DMS153 (cell line): Measurements from ENCODE around the gene PCDHGB6.
"Not testable (repeated sequence)": the region's sequence is repeated elsewhere in the genome, so short reads cannot be mapped to it uniquely, and the experiment has no call there.

ENCODE experiments used
- DNase-seq: peaks from one replicate; lab custom pipeline; 2025; lab: John Stamatoyannopoulos, UW

The PCDHGB6 gene

DNA sequence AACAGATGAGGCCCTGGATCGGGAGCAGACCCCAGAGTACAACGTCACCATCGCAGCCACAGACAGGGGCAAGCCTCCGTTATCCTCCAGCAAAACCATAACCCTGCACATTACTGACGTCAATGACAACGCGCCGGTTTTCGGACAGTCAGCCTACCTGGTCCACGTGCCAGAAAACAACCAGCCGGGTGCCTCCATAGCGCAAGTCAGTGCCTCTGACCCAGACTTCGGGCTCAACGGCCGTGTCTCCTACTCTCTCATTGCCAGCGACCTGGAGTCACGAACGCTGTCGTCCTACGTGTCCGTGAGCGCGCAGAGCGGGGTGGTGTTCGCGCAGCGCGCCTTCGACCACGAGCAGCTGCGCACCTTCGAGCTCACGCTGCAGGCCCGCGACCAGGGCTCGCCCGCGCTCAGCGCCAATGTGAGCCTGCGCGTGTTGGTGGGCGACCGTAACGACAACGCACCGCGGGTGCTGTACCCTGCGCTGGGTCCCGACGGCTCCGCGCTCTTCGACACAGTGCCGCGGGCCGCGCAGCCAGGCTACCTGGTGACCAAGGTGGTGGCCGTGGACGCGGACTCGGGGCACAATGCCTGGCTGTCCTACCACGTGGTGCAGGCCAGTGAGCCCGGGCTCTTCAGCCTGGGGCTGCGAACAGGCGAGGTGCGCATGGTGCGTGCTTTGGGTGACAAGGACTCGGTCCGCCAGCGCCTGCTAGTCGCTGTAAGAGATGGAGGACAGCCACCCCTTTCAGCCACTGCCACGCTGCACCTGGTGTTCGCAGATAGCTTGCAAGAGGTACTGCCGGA is 11.5 kb downstream of the PCDHGB6 start:
- DNase-seq, result no peak

- no peak for DNase-seq
These were observed 13.2 kb downstream of the PCDHGB6 start, which contains the start of gene PCDHGA11 for GRCh38 chr5:141420855-141421488. PCDHGA11 (plus strand) TSS chr5:141421051; CDS start chr5:141421228, 177 bp downstream.

- DNase-seq, result no peak
These were observed 13.7 kb downstream of the PCDHGB6 start for GRCh38 chr5:141421489-141421855.

DNA sequence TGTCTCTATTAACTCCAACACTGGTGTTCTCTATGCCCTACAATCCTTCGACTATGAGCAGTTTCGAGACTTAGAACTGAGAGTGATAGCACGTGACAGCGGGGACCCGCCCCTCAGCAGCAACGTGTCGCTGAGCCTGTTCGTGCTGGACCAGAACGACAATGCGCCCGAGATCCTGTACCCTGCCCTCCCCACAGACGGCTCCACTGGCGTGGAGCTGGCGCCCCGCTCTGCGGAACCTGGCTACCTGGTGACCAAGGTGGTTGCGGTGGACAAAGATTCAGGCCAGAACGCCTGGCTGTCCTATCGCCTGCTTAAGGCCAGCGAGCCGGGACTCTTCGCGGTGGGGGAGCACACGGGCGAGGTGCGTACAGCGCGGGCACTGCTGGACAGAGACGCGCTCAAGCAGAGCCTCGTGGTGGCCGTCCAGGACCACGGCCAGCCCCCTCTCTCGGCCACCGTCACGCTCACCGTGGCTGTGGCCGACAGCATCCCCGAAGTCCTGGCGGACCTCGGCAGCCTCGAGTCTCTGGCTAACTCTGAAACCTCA is 15.0 kb downstream of the PCDHGB6 start:
- DNase-seq, result no peak

DNA sequence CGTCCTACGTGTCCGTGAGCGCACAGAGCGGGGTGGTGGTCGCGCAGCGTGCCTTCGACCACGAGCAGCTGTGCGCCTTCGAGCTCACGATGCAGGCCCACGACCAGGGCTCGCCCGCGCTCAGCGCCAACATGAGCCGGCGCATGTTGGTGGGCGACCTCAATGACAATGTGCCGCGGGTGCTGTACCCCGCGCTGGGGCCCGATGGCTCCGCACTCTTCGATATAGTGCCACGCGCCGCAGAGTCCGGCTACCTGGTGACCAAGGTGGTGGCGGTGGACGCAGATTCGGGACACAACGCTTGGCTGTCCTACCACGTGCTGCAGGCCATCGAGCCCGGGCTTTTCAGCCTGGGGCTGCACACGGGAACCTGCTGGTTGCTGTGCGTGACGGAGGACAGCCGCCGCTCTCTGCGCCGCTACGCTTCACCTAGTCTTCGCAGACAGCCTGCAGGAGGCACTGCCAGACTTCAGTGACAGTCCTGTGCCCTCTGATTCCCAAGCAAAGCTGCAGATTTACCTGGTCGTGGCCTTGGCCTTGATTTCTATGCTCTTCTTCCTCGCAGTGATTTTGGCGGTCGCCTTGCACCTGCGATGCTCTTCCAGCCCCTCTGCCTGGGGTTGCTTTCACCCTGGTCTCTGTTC is 20.1 kb downstream of the PCDHGB6 start:
- DNase-seq, result no peak

- DNase-seq, result no peak
These were observed 22.7 kb downstream of the PCDHGB6 start, which contains the start of gene PCDHGA12 for GRCh38 chr5:141430332-141431113. PCDHGA12 (plus strand) TSS chr5:141430507; CDS start chr5:141430760, 253 bp downstream.

GRCh38 chr5:141431286-141431685 is 23.5 kb downstream of the PCDHGB6 start:
- DNase-seq, result no peak

DNA sequence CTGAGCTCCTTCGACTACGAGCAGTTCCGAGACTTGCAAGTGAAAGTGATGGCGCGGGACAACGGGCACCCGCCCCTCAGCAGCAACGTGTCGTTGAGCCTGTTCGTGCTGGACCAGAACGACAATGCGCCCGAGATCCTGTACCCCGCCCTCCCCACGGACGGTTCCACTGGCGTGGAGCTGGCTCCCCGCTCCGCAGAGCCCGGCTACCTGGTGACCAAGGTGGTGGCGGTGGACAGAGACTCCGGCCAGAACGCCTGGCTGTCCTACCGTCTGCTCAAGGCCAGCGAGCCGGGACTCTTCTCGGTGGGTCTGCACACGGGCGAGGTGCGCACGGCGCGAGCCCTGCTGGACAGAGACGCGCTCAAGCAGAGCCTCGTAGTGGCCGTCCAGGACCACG is 24.5 kb downstream of the PCDHGB6 start:
- DNase-seq, result not testable (repeated sequence)

DNA sequence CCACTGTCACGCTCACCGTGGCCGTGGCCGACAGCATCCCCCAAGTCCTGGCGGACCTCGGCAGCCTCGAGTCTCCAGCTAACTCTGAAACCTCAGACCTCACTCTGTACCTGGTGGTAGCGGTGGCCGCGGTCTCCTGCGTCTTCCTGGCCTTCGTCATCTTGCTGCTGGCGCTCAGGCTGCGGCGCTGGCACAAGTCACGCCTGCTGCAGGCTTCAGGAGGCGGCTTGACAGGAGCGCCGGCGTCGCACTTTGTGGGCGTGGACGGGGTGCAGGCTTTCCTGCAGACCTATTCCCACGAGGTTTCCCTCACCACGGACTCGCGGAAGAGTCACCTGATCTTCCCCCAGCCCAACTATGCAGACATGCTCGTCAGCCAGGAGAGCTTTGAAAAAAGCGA is 24.9 kb downstream of the PCDHGB6 start:
- not testable (repeated sequence) for DNase-seq

- DNase-seq, result no peak
These were observed 26.2 kb downstream of the PCDHGB6 start for GRCh38 chr5:141434006-141434405.

- no peak for DNase-seq
These were observed 29.4 kb downstream of the PCDHGB6 start for GRCh38 chr5:141437221-141437620.

DNA sequence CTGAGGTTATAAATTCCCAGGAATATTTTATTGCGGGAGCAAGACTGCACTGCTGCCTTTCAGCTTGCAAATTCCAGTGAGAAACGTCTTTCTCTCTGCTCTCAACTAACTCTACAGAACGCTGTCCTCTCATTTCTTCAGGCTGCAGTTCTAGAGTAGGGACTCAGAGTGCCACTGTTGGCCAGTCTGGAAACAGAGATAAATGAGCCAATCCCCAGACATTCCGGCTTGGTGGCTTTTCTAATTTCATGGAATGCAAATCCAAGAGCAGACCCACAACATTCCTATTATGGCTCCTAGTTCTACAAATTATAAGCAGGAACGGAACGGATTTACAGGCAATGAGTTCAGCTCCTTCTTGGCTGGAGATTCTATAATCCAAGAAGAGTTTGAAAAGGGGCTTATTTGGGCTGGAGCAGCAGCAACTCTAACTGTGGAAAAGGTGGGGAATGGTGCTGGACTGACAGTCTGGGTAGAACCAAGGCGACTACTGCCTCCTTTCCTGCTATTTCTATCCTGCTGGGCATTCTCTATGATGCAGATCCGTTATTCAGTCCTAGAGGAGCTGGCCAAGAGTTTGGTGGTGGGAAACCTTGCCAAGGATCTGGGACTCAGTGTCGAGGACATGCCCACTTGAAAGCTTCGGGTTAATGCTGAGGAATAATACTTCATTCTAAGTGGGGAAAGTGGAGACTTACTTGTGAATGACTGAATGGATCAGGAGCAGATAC is 31.8 kb downstream of the PCDHGB6 start:
- no peak for DNase-seq

GRCh38 chr5:141440341-141440740 is 32.5 kb downstream of the PCDHGB6 start:
- DNase-seq, result no peak

DNA sequence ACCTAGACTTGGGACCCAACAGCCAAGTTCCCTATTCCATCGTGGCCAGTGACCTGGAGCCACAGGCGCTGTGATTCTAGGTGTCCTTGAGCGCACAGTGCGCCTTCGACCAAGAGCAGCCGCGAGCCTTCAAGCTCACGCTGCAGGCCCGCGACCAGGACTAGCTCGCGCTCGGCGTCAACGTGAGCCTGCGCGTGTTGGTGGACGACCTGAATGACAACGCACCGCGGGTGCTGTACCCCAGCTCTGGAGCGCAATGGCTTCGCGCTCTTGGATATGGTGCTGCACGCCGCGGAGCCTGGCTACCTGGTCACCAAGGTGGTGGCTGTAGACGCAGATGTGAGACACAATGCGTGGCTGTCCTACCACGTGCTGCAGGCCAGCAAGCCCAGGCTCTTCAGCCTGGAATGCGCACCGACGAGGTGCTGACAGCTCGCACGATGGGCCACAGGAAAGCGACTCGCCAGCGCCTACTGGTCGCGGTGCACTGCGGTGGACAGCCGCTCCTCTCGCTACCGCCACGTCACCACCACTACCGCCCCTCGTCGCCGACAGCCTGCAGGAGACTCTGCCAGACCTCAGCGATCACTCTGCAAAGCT is 33.9 kb downstream of the PCDHGB6 start:
- DNase-seq, result no peak
